ENCODE results near the gene GATAD2A.
"Not testable (repeated sequence)": the region's sequence is repeated elsewhere in the genome, so short reads cannot be mapped to it uniquely, and the experiment has no call there.

Gene GATAD2A

GRCh38 chr19:19468424-19469050 lies 63.1 kb downstream of the GATAD2A start:
- DNase-seq: no peak

GRCh38 chr19:19470579-19470978 lies 65.1 kb downstream of the GATAD2A start:
- DNase-seq: no peak

GRCh38 chr19:19471682-19472081 lies 66.2 kb downstream of the GATAD2A start:
- no peak for DNase-seq

DNA sequence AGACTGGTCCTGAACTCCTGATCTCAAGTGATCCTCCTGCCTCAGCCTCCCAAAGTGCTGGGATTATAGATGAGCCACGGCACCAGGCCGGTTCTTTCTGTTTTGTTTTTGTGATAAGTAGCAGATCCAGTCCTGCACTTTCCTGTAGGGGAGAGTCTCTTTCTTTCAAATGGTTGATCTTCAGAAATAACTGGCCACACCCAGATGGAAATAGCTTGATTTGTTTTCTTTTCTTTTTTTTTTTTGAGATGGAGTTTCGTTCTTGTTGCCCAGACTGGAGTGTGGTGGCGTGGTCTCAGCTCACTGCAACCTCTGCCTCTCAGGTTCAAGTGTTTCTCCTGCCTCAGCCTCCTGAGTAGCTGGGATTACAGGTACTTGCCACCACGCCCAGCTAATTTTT lies 66.6 kb downstream of the GATAD2A start:
- DNase-seq: not testable (repeated sequence)

DNA sequence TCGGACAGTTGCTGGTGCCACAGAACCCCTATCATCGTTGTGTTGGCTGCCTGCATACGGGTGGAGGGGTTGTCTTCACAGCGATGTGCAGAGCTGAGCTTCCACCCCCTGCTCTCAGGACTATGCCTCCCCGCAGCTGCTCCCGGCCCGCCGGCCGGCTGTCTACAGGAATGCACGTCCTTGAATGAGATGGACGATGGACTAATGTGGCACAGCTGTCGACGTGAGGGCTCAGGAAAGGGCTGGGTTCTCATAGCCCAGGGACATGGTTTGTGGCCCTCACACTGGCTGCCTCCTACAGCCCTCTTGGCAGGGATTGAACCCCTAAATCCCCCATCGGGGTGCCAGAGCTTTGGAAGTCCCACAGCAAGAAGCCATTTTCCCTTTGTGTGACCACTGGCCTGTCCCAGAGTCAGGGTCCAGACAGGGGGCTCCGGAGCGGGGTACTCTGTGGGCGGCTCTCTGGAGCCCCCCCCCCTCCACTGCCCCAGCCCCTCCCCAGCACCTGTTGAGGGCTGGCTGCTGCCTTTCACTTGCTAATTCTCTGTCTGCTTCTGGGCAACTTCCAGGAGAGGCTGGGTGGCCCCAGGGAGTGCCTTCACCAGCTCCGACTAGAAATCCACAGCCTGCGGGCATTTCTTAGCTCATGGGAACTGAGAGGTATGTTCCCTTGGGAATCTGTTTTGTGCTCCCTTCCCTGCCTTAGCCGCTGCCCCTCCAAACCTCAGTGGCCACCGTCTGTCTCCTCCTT lies 69.7 kb downstream of the GATAD2A start:
- no peak for DNase-seq

- no peak for DNase-seq
These were observed 70.7 kb downstream of the GATAD2A start for GRCh38 chr19:19475849-19476828.

DNA sequence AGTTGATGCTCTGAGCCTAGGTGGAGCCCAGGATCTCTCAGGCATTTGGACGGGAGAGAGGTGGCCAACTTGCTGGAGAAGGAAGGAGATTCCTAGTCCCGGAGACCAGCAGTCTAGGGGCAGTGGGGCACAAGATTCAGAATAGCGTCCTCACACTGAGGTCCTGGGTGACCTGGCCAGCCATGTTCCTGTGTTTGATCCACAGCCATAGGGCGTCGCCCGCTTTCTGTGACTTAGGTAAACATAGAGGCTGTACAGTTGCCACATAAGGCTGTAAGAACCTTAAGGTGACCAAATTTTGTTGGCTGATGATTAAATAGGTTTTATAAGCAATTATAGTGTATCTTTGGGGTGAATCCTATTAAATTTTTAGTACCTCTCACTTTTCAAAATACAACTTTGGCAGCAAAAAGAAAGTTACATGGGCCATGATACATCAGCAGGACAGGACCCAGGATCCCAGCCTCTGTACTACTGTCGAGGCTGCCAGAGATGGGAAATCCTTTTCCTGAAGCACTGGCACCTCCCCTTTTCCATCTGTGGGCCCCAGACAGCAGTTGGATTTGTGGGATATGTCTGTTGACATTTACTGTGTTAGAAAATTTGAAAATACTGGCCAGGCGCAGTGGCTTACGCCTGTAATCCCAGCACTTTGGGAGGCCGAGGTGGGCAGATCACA lies 72.4 kb downstream of the GATAD2A start:
- no peak for DNase-seq

DNA sequence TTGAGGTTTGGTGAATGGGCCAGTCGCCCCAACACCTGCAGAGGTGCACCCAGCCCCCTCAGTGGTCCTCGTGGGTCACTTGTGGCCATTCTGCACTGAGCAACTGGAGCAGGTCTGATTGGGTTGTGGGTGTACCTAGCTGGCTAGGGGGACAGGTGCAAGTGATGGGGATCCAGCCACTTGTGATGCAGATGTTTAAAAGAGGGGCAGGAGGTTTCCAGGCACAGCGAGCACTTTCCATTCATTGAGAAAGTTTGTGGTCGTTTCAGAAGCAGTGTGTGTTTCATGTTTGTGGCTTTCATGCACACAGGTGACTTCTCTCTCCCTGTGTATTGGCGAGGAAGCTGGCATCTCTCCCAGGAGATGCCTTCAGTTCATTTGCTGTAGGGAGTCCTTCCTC lies 75.2 kb downstream of the GATAD2A start:
- DNase-seq: no peak

DNA sequence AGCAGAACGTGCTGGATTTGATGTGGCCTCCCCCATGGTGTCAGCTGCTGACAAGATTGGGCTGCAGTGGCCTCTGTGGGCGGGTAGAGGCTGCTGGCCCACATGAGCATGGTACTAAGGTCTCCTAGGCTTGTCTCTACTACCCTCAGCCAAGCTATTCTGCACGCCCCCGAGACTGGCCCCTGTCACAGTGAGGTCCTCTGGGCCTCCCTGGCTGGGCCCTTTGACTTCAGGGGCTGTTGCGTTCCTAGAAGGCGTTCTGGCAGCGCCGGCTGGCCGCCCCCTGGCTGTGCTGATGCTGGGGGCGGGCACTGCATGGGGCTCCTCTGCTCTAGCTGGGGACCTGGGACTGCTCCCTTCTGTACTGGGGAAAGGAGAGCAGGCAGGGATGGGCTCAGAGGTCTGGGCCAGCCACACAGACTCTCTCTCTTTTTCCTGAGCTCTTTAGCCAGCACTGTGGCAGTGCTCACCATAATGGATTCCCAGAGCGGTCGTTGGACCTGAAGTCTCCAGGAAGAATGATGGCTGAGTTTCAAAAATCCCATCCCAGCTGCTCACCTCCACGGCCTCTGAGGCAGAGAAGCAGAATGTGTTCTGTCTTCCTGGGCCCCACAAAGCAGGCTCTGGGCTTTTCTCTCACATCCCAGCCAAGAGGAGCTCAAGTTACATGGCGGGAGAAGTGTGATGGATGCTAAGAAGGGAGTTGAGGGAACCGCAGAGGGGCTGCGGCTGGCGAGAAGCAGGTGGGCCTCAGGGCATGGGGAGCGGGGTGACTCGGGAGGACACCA lies 77.5 kb downstream of the GATAD2A start:
- DNase-seq: no peak

- DNase-seq: no peak
These were observed 79.9 kb downstream of the GATAD2A start for GRCh38 chr19:19485161-19485997.

DNA sequence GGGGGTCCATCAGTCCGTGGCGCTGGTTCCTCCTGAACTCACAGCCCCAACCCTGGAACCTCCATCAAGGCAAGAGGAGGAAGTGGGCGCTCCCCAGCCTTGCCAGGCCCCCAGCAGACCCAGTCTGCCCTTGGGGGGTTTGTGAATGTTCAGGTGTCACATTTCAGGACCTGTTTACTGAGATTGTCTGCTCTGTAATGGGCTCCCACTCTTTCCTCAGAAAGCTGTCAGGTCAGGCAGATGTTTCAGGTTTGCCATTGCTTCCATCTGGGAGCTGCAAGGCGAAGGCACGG lies 80.5 kb downstream of the GATAD2A start:
- DNase-seq: no peak

DNA sequence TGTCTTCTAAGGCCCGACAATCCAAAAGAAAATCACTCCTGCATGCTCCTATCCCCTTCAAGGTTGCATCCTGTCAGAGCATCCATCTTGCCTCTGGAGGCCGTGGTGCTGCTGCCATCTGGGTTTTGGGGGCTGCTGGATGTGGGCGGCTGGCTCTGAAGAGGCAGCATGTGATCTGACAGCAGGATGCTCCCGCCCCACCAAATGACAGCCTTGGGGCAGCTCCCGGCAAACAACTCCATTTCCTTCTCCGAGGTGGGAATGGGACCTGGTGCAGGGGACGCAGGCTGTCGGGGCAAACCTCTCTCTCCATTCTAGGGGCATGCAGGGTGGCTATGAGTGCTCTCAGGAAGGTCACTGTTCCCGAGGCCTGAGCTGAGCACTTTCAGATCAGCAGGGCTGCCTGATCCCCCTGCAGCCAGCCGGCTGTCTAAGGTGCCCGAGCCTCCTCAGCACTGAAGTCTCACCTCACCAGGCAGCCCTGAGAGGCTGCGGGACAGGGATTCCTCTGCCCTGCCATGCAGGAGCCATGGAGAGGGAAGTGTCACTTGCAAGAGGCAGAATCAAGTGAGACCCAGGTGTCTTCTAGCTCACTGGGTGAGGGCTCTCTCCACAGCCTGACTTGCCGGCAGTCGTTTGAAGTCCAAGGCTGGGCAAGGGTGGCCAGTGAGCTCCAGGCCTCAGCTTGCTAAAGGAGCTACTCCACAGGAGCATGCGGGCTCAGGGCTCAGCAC lies 81.0 kb downstream of the GATAD2A start:
- no peak for DNase-seq

DNA sequence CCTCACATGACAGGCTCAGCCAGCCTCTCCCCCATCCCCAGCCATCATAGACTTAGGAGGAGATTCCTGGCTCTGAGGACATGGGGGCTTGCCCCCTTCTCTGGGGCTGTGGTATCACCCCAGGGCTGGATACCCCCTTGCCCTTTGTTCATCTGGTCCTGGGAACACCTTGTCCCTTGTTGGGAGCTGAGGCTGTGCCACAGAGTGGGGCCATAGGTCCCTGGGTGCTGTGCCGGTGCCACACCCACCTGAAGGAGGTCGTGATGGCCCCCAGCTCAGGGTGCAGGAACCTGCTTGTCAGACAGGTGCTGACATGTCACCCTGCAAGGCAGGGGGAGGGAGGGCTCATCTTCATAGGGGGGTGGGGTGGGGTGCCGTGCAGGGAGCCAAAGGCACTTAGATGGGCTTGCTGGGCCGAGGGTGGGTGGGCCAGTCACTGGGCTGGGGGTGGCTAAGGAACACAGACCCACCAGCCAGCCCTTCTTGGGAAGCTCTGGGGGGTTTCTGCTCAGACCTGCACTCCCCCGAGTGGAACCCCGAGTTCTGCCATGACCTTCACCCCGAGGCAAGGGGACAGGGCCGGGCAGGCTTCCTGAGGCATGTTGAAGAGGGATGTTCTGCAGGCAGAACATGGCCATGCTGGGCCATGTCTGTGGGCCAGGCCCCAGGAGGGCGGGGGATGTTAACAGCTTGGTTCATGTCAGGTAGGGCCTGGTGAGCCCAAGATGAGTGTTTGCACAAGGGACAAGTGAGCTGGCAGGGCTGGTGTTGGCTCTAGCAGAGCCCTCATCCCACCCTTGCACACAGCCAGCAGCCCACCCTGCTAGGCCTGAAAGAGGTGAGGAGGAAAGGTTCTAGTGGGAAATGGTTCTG lies 81.8 kb downstream of the GATAD2A start:
- no peak for DNase-seq

GRCh38 chr19:19487950-19488874 lies 82.7 kb downstream of the GATAD2A start:
- no peak for DNase-seq

GRCh38 chr19:19488875-19489690 lies 83.6 kb downstream of the GATAD2A start:
- DNase-seq: no peak

DNA sequence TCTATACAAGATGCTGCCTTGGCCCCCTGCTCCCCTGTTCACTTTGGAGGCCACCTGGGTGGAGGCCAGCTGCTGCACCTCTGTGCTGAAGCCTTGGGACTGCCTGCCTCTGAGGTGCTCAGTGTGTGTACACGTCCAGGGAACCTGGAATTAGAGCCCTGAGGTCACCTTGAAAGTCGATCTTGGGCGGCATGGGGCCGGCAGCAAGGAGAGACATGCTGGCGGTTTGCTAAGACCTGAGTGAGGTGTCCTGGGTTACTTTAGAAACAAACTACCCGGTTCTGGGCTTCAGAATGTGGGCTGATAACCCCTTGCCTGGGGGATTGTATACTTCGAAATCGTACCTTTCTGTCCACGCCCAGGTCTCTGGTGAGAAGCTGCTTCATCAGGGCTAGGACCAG lies 84.3 kb downstream of the GATAD2A start:
- DNase-seq: no peak

- DNase-seq: peak; percentile 61
These were observed 84.9 kb downstream of the GATAD2A start for GRCh38 chr19:19490214-19490968.

Data from NCI-H446 treated with DMSO at 0.1 percent for 48 hours (cell line).